Lower leg skin (tissue), 3 donors: ENCODE measurements around the gene NOL4L.

Source experiments
- POLR2A ChIP-seq, 2 donors: fragments of 450-650 bp; IDR thresholded peaks; one replicate each; pipeline ENCODE4 v1.6.1; 2016 to 2017; ENCODE audit warnings: antibody characterized with exemption in 2 of 2, mild to moderate bottlenecking in 1 of 2, moderate library complexity in 1 of 2
- TF ChIP-seq, protein P1 (sequence below), 3 donors: fragments of 450-650 bp; IDR thresholded peaks; one replicate each; pipeline ENCODE4 v1.5.1; 2016; ENCODE audit warnings: antibody characterized with exemption in 3 of 3, mild to moderate bottlenecking in 3 of 3, moderate library complexity in 2 of 3

DNA sequence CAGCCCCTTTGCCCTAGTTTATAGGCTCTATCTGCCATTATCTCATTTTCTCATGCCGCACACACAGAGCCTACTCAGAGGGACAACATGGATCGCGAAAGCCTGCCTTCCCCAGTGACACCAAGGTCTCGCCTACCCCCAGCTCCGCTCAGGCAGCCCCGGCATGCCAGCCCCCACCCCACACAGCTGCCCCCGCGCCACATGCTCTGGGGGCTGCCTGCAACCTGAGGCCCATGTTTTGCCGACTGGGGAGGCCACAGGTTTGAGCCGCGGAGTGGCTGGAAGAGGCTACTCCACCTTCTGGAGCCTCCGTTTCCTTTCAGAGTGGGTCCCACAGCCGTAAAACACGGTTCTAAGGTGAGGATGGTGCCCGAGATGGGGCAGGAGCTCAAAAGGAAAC lies 124.9 kb downstream of the NOL4L start:
- TF ChIP-seq, protein P1, sequence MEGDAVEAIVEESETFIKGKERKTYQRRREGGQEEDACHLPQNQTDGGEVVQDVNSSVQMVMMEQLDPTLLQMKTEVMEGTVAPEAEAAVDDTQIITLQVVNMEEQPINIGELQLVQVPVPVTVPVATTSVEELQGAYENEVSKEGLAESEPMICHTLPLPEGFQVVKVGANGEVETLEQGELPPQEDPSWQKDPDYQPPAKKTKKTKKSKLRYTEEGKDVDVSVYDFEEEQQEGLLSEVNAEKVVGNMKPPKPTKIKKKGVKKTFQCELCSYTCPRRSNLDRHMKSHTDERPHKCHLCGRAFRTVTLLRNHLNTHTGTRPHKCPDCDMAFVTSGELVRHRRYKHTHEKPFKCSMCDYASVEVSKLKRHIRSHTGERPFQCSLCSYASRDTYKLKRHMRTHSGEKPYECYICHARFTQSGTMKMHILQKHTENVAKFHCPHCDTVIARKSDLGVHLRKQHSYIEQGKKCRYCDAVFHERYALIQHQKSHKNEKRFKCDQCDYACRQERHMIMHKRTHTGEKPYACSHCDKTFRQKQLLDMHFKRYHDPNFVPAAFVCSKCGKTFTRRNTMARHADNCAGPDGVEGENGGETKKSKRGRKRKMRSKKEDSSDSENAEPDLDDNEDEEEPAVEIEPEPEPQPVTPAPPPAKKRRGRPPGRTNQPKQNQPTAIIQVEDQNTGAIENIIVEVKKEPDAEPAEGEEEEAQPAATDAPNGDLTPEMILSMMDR (IDR thresholded peaks at IDR 0.05): no peak
- no peak for TF ChIP-seq POLR2A (IDR thresholded peaks at IDR 0.05)
